ENCODE measurements around the gene SUMF2. TPM values are rescaled to one million over a fixed set of nuclear protein-coding genes. Genes with fewer than 3 reads are reported as not detected.
"Not testable (repeated sequence)": the region's sequence is repeated elsewhere in the genome, so short reads cannot be mapped to it uniquely, and the experiment has no call there.

The SUMF2 gene
- polyA plus RNA-seq, 1 donor from 2014 or later = 69.3 TPM

DNA sequence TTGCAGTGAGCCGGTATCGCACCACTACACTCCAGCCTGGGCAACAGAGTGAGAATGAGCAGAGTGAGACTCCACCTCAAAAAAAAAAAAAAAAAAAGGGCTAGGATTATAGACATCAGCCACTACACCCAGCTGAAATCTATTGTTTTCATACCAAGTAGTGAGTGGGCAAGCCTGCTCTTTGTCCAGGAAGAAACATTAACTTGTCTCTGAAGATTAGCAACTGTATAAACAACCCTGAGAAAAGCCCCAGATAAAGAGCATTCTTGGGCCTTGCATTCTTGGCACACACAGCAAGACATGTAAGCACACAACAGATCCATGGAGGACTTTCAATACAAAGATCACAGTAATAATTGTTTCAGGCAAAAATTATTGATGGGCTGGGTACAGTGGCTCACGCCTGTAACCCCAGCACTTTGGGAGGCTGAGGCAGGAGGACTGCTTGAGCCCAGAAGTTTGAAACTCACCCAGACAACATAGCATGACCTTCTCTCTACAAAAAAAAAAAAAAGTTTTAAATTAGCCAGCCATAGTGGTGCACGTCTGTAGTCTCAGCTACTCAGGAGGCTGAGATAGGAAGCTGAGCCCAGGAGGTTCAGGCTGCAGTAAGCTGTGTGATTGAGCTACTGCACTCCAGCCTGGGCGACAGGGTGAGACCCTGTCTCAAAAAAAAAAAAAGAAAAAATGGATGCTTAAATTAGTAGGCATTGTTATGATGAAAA, 17.2 kb upstream of the SUMF2 start:
- no peak overlapping the region for H3K27ac ChIP-seq (ENCODE audit: low read length)
- no peak for TF ChIP-seq POLR2AphosphoS5 (IDR thresholded peaks at IDR 0.05)
- TF ChIP-seq SMC3 (conservative IDR thresholded peaks at IDR 0.05; ENCODE audit: poor library complexity) = no peak
- TF ChIP-seq, protein P1, sequence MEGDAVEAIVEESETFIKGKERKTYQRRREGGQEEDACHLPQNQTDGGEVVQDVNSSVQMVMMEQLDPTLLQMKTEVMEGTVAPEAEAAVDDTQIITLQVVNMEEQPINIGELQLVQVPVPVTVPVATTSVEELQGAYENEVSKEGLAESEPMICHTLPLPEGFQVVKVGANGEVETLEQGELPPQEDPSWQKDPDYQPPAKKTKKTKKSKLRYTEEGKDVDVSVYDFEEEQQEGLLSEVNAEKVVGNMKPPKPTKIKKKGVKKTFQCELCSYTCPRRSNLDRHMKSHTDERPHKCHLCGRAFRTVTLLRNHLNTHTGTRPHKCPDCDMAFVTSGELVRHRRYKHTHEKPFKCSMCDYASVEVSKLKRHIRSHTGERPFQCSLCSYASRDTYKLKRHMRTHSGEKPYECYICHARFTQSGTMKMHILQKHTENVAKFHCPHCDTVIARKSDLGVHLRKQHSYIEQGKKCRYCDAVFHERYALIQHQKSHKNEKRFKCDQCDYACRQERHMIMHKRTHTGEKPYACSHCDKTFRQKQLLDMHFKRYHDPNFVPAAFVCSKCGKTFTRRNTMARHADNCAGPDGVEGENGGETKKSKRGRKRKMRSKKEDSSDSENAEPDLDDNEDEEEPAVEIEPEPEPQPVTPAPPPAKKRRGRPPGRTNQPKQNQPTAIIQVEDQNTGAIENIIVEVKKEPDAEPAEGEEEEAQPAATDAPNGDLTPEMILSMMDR (IDR thresholded peaks at IDR 0.05; ENCODE audit: poor library complexity, severe bottlenecking) = no peak
- no peak for TF ChIP-seq RAD21 (conservative IDR thresholded peaks at IDR 0.05)
- TF ChIP-seq EZH2 (IDR thresholded peaks at IDR 0.05; ENCODE audit: borderline replicate concordance, insufficient read depth, low read length, poor library complexity, severe bottlenecking) = no peak
- TF ChIP-seq EP300 (conservative IDR thresholded peaks at IDR 0.05; ENCODE audit: poor library complexity, severe bottlenecking) = no peak
- no peak for TF ChIP-seq MXI1 (conservative IDR thresholded peaks at IDR 0.05; ENCODE audit: poor library complexity, severe bottlenecking)
- TF ChIP-seq, protein P2, sequence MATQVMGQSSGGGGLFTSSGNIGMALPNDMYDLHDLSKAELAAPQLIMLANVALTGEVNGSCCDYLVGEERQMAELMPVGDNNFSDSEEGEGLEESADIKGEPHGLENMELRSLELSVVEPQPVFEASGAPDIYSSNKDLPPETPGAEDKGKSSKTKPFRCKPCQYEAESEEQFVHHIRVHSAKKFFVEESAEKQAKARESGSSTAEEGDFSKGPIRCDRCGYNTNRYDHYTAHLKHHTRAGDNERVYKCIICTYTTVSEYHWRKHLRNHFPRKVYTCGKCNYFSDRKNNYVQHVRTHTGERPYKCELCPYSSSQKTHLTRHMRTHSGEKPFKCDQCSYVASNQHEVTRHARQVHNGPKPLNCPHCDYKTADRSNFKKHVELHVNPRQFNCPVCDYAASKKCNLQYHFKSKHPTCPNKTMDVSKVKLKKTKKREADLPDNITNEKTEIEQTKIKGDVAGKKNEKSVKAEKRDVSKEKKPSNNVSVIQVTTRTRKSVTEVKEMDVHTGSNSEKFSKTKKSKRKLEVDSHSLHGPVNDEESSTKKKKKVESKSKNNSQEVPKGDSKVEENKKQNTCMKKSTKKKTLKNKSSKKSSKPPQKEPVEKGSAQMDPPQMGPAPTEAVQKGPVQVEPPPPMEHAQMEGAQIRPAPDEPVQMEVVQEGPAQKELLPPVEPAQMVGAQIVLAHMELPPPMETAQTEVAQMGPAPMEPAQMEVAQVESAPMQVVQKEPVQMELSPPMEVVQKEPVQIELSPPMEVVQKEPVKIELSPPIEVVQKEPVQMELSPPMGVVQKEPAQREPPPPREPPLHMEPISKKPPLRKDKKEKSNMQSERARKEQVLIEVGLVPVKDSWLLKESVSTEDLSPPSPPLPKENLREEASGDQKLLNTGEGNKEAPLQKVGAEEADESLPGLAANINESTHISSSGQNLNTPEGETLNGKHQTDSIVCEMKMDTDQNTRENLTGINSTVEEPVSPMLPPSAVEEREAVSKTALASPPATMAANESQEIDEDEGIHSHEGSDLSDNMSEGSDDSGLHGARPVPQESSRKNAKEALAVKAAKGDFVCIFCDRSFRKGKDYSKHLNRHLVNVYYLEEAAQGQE (IDR thresholded peaks at IDR 0.05; ENCODE audit: borderline replicate concordance) = no peak
- TF ChIP-seq TAF1 (IDR thresholded peaks at IDR 0.05; ENCODE audit: low read depth) = no peak
- H3K79me2 ChIP-seq (replicated peaks; ENCODE audit: insufficient read depth, low read length) = peaks cover 10% of the 10 kb centered on the region
- H3K9ac ChIP-seq (ENCODE audit: low read length) = no peak overlapping the region
- H3K4me2 ChIP-seq (ENCODE audit: low read length) = no peak overlapping the region
- no peaks in the 10 kb centered on the region for H3K9me2 ChIP-seq (ENCODE audit: insufficient read depth, low read length)
- H3K36me3 ChIP-seq (ENCODE audit: insufficient read depth, low read length) = no peaks in the 10 kb centered on the region
- no peaks in the 10 kb centered on the region for H3K27me3 ChIP-seq (ENCODE audit: insufficient read depth, low read depth, low read length)
- H3F3A ChIP-seq (ENCODE audit: insufficient read depth, low read length, poor library complexity, severe bottlenecking) = peaks cover 3% of the 10 kb centered on the region
- no peaks in the 10 kb centered on the region for H3K9me3 ChIP-seq (ENCODE audit: low read length)
- no peak overlapping the region for H3K4me3 ChIP-seq (ENCODE audit: low read length)
- H4K20me1 ChIP-seq (ENCODE audit: insufficient read depth) = no peaks in the 10 kb centered on the region
- no peak overlapping the region for H2AFZ ChIP-seq (ENCODE audit: low read depth, low read length)

DNA sequence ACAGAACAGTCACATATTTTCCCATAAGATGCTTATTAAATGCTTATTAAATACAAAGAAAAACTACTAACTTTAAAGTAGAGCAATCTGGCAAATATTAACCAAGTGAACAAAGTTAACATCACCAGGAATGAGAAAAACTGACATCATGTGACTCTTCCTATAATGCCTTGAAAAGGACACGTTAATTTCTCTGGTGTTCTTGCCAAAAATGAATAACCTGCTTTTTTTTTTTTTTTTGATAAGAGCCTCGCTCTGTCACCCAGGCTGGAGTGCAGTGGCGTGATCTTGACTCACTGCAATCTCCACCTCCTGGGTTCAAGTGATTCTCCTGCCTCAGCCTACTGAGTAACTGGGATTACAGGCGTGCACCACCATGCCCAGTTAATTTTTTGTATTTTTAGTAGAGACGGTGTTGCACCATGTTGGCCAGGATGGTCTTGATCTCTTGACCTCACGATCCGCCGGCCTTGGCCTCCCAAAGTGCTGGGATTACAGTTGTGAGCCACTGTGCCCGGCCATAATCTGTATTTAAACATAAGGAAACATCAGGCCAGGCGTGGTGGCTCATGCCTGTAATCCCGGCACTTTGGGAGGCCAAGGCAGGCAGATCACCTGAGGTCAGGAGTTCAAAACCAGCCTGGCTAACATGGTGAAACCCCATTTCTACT, 16.5 kb upstream of the SUMF2 start:
- not testable (repeated sequence) for H3K9me2 ChIP-seq (ENCODE audit: insufficient read depth, low read length); H3K4me2 ChIP-seq (ENCODE audit: low read length)
- peaks cover 16% of the 10 kb centered on the region for H3K79me2 ChIP-seq (replicated peaks; ENCODE audit: insufficient read depth, low read length)

More for the DNA sequence above, 16.5 kb upstream of the SUMF2 start:
- H3K9ac ChIP-seq (ENCODE audit: low read length); H3K9me3 ChIP-seq (ENCODE audit: low read length); H3K27me3 ChIP-seq (ENCODE audit: insufficient read depth, low read depth, low read length); H3K4me3 ChIP-seq (ENCODE audit: low read length); H3K36me3 ChIP-seq (ENCODE audit: insufficient read depth, low read length); H3K27ac ChIP-seq (ENCODE audit: low read length); H4K20me1 ChIP-seq (ENCODE audit: insufficient read depth); H2AFZ ChIP-seq (ENCODE audit: low read depth, low read length); H3F3A ChIP-seq (ENCODE audit: insufficient read depth, low read length, poor library complexity, severe bottlenecking): not testable (repeated sequence)

Data from neural cell (in vitro differentiated cells).